Activated CD4-positive, alpha-beta T cell treated with anti-CD3 and anti-CD28 coated beads, Interleukin-2, amount 50 U/mL, for 48 hours (primary cell): ENCODE results near the gene U2AF1L4.

Experiments
- DNase-seq, 2 experiments: peaks; one replicate each; pipeline ENCODE4 v3.0.0-alpha.2; 2020

U2AF1L4 gene

DNA sequence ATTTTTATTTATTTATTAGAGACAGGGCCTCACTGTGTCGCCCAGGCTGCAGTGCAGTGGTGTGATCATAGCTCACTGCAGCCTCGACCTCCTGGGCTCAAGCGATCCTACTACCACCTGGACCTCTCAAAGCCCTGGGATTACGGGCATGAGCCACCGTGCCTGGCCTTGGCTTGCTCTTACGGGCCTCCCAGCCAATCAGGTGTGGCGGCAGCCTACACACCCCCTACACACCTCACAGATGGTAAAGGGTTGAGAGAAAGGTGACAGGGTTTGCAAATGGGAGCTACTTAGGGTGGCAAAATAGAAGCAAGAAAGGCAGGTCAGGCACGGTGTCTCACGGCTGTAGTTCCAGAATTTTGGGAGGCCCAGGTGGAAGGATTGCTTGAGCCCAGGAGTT, 41.9 kb downstream of the U2AF1L4 start:
- DNase-seq = no peak

DNA sequence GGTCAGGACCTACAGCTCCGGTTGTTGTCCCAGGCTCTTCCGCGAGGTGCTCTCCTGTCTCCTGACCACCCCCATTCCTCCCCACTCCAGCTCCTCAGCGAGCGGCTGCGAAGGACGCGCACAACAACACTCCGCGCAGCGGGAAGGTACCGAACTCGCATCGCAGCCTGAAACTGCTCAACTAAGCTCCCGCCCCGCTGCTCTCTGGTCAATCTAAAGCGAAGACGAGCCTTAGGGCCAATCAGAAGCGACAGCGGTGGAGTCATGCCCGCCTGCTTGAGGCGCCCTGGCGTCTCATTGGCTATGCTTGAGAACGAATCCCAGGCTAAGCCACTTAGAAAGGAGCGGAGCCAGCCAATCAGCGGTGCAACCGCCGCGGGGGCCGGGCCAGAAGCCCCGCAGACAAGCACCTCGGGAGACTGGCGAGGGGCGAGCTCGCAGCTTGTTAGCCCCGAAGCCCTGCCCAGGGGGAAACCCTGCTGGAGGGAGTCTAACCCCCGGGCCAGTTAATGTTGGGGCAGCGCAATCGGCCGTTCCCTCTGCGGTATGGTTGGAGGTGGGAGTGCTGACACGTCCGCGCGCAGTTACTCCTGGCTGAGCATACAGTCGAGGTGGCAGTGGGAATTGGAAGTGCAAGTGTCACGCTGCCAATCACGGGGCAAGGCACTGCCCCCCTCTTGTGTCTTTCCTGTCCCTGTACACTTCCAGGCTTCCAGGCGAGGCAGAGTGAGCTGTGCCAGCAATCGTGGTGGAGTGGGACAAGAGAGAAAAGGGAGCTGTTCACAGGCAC, 42.8 kb downstream of the U2AF1L4 start:
- DNase-seq = peak; percentile 93 to 95

DNA sequence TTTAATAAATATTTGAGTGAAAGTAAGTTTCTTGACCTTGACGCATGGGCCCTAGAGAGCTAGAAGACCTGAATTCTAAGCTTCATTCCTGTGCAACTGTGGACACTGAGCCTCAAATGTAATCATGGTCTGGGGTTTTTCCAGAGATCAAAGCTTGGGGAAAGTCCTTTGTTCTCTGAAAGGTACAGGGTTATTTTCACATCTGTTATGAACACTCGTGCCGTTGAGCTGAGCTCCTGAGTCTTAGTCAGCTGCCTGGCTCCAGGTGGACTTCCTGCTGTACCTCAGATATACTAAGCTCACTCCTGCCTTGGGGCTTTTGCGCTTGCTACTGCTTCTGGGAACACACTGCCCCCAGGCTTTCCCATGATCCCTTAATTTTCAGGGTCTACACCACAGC, 48.4 kb downstream of the U2AF1L4 start:
- peak in 1 of 2 experiments; percentile 38 for DNase-seq

DNA sequence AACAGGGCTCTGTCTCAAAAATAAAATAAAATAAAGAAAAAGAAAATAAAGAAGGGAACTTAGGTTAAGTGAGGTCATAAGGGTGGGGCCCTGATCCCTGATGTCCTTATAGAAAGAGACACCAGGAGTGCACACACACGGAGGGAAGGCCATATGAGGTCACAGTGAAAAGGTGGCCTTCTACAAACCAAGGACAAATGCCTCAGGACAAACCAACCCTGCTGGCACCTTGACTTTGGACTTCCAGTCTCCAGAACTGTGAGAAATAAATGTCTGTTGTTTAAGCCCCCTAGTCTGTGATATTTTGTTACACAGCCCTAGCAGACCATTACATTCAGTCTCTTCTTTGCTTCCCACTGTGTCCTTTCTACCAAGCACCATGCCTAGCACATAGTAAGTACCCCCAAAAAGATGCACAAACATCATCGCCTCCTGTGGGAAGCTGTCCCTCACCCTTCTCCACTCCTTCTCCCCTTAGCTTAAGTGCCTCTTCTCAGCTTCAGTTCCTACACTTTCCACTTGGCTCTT, 49.3 kb downstream of the U2AF1L4 start:
- DNase-seq = no peak

DNA sequence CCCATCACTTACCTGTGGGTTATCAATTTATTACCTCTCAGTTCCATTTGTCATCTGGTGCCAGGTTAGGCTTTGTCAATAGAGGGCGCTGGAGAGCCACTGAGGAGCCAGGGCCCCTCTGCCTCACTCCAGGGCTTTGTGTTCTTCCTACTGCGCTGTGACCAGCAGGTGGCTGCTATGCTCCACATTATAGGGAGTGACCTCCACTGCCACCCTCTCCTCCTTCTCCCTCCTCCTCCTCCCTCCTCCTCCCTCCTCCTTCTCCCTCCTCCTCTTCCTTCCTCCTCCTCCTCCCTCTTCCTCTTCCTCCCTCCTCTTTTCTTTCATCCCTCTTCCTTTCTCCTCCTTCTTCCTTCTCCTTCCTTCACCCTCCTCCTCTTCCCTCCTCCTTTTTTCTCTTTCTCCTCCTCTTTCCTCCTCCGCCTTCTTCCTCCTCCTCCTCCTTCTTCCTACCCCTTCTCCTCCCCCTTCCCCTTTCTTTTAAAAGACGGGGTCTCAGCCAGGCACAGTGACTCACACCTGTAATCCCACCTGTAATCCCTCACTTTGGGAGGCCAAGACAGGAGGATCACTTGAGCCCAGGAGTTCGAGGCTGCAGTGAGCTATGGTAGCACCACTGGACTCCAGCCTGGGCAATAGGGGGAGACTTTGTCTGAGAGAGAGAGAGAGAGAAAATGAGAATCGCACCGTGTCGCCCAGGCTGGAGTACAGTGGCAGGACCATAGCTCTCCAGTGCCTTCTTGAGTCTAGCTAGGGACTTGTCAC, 51.2 kb downstream of the U2AF1L4 start:
- DNase-seq = peak; percentile 94 to 95

DNA sequence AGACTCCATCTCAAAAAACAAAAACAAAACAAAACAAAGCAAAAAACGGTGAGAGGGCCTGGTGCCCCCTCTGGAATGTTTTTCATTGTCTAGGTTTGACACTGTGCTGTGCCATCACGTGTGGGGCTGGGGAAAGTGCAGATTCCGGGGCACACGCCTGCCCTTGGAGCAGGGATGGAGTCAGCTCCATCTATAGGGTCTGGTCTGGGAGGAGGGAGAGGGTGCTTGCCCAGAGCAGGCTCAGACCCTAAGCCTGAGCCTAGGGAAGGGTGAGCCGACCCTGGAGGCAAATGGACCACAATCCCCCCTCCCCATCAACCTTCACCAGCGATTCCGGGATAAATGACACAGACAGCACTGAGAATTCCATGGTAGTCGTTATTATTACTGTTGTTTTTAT, 51.8 kb downstream of the U2AF1L4 start:
- no peak for DNase-seq
